Common myeloid progenitor, CD34-positive (primary cell): ENCODE results near the gene RWDD3.

Source experiments
- CTCF ChIA-PET: fragments of 350-600 bp; sonication (Branson Sonifier 250); formaldehyde crosslinking; loops from one replicate; lab custom pipeline; 2021; ENCODE audit warnings: antibody characterized with exemption; lab: Charles Lee
- POLR2A ChIA-PET: fragments of 350-600 bp; sonication (Branson Sonifier 250); formaldehyde crosslinking; loops from one replicate; lab custom pipeline; 2021; ENCODE audit warnings: antibody characterized with exemption; lab: Charles Lee
- DNase-seq, 3 donors: peaks; one replicate each; pipeline versions ENCODE4 v3.0.0 to v3.0.0-alpha.2; 2013
- H3K27ac ChIP-seq, 2 experiments: 1 replicate in 1 of 2; 2 replicates in 1 of 2; pipeline ENCODE4 v1.7.0; 2013; ENCODE audit warnings: inconsistent platforms in 2 of 2, low read length in 2 of 2, mild to moderate bottlenecking in 2 of 2, low read depth in 1 of 2, moderate library complexity in 1 of 2; ENCODE audit not compliant: severe bottlenecking in 2 of 2, insufficient read depth in 1 of 2, poor library complexity in 1 of 2
- H3K27me3 ChIP-seq, 5 experiments: replicated peaks in 2 of 5; 1 replicate in 3 of 5; 2 replicates in 2 of 5; pipeline versions ENCODE4 v1.6.1 to v1.7.0; 2013; ENCODE audit warnings: low read length in 4 of 5, mild to moderate bottlenecking in 2 of 5, moderate library complexity in 2 of 5, inconsistent platforms in 1 of 5; ENCODE audit not compliant: insufficient read depth in 5 of 5, control insufficient read depth in 4 of 5
- H3K36me3 ChIP-seq, 4 experiments: 1 replicate in 2 of 4; 2 replicates in 2 of 4; pipeline versions ENCODE4 v1.6.1 to v1.7.0; 2013; ENCODE audit warnings: low read length in 3 of 4, control low read depth in 1 of 4, mild to moderate bottlenecking in 1 of 4; ENCODE audit not compliant: control insufficient read depth in 4 of 4, insufficient read depth in 4 of 4
- H3K4me1 ChIP-seq, 4 experiments: 1 replicate in 3 of 4; 2 replicates in 1 of 4; pipeline versions ENCODE4 v1.6.1 to v1.7.1; 2013; ENCODE audit warnings: low read length in 3 of 4, mild to moderate bottlenecking in 3 of 4, control low read depth in 1 of 4, inconsistent platforms in 1 of 4, moderate library complexity in 1 of 4; ENCODE audit not compliant: control insufficient read depth in 4 of 4, insufficient read depth in 4 of 4; ENCODE audit errors: control extremely low read depth in 1 of 4
- H3K4me3 ChIP-seq, 7 experiments: 1 replicate in 4 of 7; 2 replicates in 3 of 7; pipeline versions ENCODE4 v1.5.1 to v1.7.0; 2013; ENCODE audit warnings: mild to moderate bottlenecking in 7 of 7, low read length in 6 of 7, moderate library complexity in 6 of 7, inconsistent platforms in 2 of 7, low read depth in 2 of 7, control low read depth in 1 of 7; ENCODE audit not compliant: insufficient read depth in 4 of 7, control insufficient read depth in 1 of 7; ENCODE audit errors: extremely low read depth in 1 of 7
- H3K9me3 ChIP-seq, 5 experiments: 1 replicate in 4 of 5; 2 replicates in 1 of 5; pipeline versions ENCODE4 v1.6.1 to v1.7.1; 2013; ENCODE audit warnings: low read length in 4 of 5, mild to moderate bottlenecking in 2 of 5, inconsistent platforms in 1 of 5, low read depth in 1 of 5, moderate library complexity in 1 of 5; ENCODE audit not compliant: control insufficient read depth in 4 of 5, insufficient read depth in 2 of 5; ENCODE audit errors: control extremely low read depth in 1 of 5
- WGBS: methylation state at CpG from one replicate; pipeline ENCODE4 v1.1.5; 2013; ENCODE audit not compliant: insufficient coverage; 5-methylcytosine and 5-hydroxymethylcytosine counted together

Gene RWDD3

DNA sequence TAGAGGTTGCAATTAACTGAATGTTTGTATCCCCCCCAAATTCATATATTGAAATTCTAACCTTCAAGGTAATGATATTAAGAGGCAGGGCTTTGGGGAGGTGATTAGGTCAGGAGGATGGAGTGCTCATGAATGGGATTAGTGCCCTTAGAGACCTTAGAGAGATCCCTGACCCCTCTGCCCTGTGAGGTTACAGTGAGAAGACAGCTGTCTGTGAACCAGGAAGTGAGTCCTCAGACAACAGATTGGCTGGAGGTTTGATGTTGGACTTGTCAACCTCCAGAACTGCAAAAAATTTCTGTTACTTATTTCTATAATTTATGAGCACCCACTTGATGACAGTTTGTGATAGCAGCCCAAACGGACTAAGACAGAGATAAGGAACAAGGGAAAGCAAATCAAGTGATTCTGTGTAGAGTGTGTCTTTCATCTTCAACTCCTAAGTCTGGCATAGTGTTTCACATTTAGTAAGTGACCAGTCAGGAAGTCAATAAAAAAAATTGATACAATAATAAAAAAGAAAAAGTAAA lies 30.0 kb upstream of the RWDD3 start:
- H3K27me3 ChIP-seq: no peaks in the 10 kb centered on the region
- ChIA-PET CTCF (interaction anchor here (0.9 kb wide), 1 partner anchor 12 kb away, joined by 3 read pairs; no protein-coding TSS in a partner anchor), POLR2A (no interaction called here)
- no peak overlapping the region for H3K27ac ChIP-seq
- no CpG with 5 or more reads among the region's 1 CpG for WGBS
- no peaks in the 10 kb centered on the region for H3K4me1 ChIP-seq
- no peak for DNase-seq
- H3K36me3 ChIP-seq: no peaks in the 10 kb centered on the region
- H3K4me3 ChIP-seq: no peak overlapping the region
- no peaks in the 10 kb centered on the region for H3K9me3 ChIP-seq

- POLR2A ChIA-PET: no interaction called here
- CTCF ChIA-PET: no interaction called here
- no peak for DNase-seq
- Histone ChIP-seq H3K36me3 (no peaks in the 10 kb centered on the region), H3K4me1 (no peaks in the 10 kb centered on the region), H3K4me3 (no peak overlapping the region), H3K27me3 (no peaks in the 10 kb centered on the region), H3K27ac (no peak overlapping the region), H3K9me3 (no peaks in the 10 kb centered on the region)
- WGBS: no CpG with 5 or more reads among the region's 2 CpGs
These were observed 27.5 kb upstream of the RWDD3 start for GRCh38 chr1:95206514-95206913.

DNA sequence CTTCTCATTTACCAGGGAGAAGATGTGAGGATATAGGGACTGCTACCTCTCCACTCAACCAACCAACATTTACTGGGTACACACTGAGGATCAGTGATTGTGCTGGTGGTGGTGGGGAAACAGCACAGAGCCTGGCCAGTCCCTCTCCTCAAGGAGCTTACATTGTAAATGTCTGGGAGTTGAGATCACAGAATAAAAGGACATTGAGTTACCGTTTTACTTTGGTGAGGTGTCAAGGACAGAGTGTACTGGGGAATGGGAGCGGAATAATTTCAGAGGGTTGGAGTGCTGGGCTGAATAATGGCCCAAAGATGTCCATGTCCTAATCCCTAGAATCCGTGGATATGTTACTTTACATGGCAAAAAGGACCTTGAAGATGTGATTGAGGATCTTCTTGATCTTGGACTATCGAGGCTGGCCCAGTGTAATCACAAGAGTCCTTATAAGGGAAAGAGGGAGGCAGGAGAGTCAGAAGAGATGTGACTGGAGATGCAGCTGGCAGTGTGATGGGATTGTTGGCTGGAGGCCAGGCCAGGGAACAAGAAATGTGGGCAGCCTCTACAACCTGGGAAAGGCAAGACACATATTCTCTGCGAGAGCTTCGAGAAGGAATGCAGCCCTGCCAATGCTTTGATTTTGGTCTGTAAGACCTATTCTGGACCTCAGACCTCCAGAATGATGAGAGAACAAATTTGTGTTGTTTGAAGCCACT lies 26.6 kb upstream of the RWDD3 start:
- ChIA-PET POLR2A (no interaction called here), CTCF (no interaction called here)
- DNase-seq: no peak
- no peaks in the 10 kb centered on the region for H3K4me1 ChIP-seq
- 93% methylated on average over 6 of the region's 6 CpGs for WGBS
- H3K4me3 ChIP-seq: no peak overlapping the region
- no peak overlapping the region for H3K27ac ChIP-seq
- no peaks in the 10 kb centered on the region for H3K9me3 ChIP-seq
- no peaks in the 10 kb centered on the region for H3K27me3 ChIP-seq
- H3K36me3 ChIP-seq: no peaks in the 10 kb centered on the region

DNA sequence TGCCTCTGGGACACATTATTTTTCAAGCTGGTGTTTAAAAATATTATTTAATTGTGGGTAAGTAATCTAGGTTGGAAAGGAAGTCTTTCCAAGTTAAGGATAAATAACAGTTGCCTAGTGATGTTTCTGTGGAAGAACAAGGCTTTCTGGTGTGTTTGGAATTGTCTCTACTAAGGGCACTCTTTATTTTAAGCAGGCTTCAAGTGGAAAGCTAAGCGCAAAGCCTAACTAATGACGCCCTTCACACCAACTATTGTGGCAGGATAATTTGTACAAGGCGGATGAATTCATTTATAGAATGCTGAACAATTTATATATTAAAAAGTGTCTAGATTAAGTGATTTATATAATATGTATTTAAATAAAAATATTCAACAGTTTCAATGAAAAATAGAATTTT lies 25.1 kb upstream of the RWDD3 start:
- no peaks in the 10 kb centered on the region for H3K27me3 ChIP-seq
- ChIA-PET CTCF (interaction anchor here (1.1 kb wide), 1 partner anchor 17 kb away, joined by 5 read pairs; no protein-coding TSS in a partner anchor), POLR2A (no interaction called here)
- no peak for DNase-seq
- no peaks in the 10 kb centered on the region for H3K9me3 ChIP-seq
- no peaks in the 10 kb centered on the region for H3K4me1 ChIP-seq
- no peaks in the 10 kb centered on the region for H3K36me3 ChIP-seq
- WGBS: no CpG with 5 or more reads among the region's 3 CpGs
- H3K4me3 ChIP-seq: no peak overlapping the region
- no peak overlapping the region for H3K27ac ChIP-seq

DNA sequence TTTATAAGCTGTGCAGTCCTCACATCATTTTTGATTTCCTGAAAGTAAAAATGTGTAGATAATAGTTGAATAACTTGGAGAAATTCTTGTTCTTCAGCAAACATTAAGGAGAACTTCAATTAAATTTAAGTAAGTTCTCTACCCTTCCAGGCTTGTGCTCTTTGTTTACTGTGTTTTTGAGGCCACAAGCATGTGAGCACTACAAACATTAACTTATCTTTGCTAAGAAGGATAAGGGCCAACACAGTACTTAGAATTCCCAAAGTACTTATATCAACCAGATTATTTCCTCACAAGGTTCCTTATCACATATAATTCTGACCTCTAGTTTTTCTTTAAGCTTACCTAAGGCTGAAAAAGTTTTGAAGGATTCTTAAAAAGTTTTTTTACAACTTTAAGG lies 24.7 kb upstream of the RWDD3 start:
- POLR2A ChIA-PET: no interaction called here
- CTCF ChIA-PET: interaction anchor here (1.1 kb wide), 1 partner anchor 16 kb away, joined by 5 read pairs; no protein-coding TSS in a partner anchor
- no peak overlapping the region for H3K4me3 ChIP-seq

DNA sequence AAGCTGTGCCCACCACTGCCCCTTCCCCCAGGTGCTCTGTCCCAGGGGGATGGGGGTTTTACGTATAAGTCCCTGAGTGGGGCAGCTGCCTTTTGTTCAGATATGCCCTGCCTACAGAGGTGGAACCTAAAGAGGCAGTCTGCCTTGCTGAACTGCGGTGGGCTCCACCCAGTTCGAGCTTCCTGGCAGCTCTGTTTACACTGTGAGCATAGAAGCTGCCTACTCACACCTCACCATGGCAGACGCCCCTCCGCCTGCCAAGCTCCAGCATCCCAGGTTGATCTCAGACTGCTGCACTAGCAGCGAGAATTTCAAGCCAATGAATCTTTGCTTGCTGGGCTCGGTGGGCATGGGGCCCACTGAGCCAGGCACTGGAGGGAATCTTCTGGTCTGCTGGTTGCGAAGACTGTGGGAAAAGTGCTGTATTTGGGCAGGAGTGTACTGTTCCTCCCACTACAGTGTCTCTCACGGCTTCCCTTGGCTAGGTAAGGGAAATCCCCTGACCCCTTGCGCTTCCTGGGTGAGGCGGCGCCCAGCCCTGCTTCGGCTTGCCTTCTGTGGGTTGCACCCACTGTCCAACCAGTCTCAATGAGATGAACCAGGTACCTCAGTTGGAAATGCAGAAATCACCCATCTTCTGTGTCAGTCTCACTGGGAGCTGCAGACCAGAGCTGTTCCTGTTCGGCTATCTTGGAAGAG lies 17.6 kb upstream of the RWDD3 start:
- Histone ChIP-seq H3K27ac (no peak overlapping the region), H3K36me3 (no peaks in the 10 kb centered on the region), H3K27me3 (peaks cover 0 to 2% (median 0%) of the 10 kb centered on the region in 5 experiments), H3K9me3 (peaks cover 0 to 3% (median 0%) of the 10 kb centered on the region in 5 experiments), H3K4me1 (no peaks in the 10 kb centered on the region), H3K4me3 (no peak overlapping the region)
- ChIA-PET CTCF (interaction anchor here (1.1 kb wide), 1 partner anchor 12 kb away, joined by 3 read pairs; no protein-coding TSS in a partner anchor), POLR2A (no interaction called here)
- 97% methylated on average over 12 of the region's 14 CpGs for WGBS
- DNase-seq: no peak

More for the DNA sequence above, 24.7 kb upstream of the RWDD3 start:
- Histone ChIP-seq H3K27me3 (no peaks in the 10 kb centered on the region), H3K4me1 (no peaks in the 10 kb centered on the region), H3K27ac (no peak overlapping the region), H3K36me3 (no peaks in the 10 kb centered on the region), H3K9me3 (no peaks in the 10 kb centered on the region)
- no peak for DNase-seq

DNA sequence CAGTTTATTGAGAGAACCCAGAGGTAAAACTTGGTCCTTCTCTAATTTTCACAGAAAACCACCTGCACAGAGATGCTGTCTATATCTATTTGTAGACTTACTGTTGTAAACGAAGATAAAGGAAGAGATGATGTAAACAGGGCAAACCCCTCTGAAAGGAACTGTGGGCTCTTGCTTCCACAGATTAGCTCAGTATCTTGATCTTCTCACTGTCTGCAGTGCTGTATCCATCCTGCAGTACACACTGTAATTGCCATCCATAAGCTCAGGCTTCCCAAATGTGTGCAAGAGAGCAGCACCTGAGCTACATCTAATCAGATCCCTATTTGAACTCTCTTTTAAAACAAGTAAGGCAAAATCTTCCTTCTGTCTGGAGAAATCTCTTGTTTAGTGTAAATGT lies 16.6 kb upstream of the RWDD3 start:
- Histone ChIP-seq H3K36me3 (no peaks in the 10 kb centered on the region), H3K4me1 (no peaks in the 10 kb centered on the region), H3K9me3 (peaks cover 0 to 3% (median 0%) of the 10 kb centered on the region in 5 experiments), H3K4me3 (no peak overlapping the region), H3K27me3 (peaks cover 0 to 2% (median 0%) of the 10 kb centered on the region in 5 experiments), H3K27ac (no peak overlapping the region)
- DNase-seq: no peak
- ChIA-PET POLR2A (no interaction called here), CTCF (no interaction called here)
- no CpG with 5 or more reads among the region's 1 CpG for WGBS
